Kidney (tissue), 14 donors: Measurements from ENCODE around the gene MAD1L1. TPM values are rescaled to one million over a fixed set of nuclear protein-coding genes. Genes with fewer than 3 reads are reported as not detected.

Source experiments
- DNase-seq, 5 donors: peaks; one replicate each; pipeline ENCODE4 v3.0.0-alpha.2; 2013 to 2020
- FAIRE-seq: peaks from 2 replicates; lab custom pipeline; 2012; peaks lifted over from hg19 to GRCh38; lab: Jason Lieb, UNC
- H3K27ac ChIP-seq, 2 donors: one replicate each; pipeline ENCODE4 v1.7.0; 2013; ENCODE audit warnings: low read depth in 2 of 2, low read length in 2 of 2, inconsistent platforms in 1 of 2
- H3K27me3 ChIP-seq: one replicate; pipeline ENCODE4 v1.7.1; 2013; ENCODE audit warnings: low read length, inconsistent platforms; ENCODE audit not compliant: control insufficient read depth, insufficient read depth
- H3K36me3 ChIP-seq, 3 donors: one replicate each; pipeline versions ENCODE4 v1.7.0 to v1.7.1; 2013; ENCODE audit warnings: low read length in 3 of 3, control low read depth in 1 of 3, inconsistent platforms in 1 of 3; ENCODE audit not compliant: insufficient read depth in 3 of 3, control insufficient read depth in 2 of 3
- H3K4me1 ChIP-seq, 3 donors: one replicate each; pipeline versions ENCODE4 v1.7.0 to v1.7.1; 2013; ENCODE audit warnings: low read length in 3 of 3, inconsistent platforms in 1 of 3, low read depth in 1 of 3; ENCODE audit not compliant: control insufficient read depth in 2 of 3, insufficient read depth in 2 of 3
- H3K4me3 ChIP-seq, 3 donors: one replicate each; pipeline versions ENCODE4 v1.7.0 to v1.8.1; 2013; ENCODE audit warnings: low read length in 3 of 3, control low read depth in 1 of 3, inconsistent platforms in 1 of 3
- H3K9ac ChIP-seq, 3 donors: one replicate each; pipeline versions ENCODE4 v1.7.0 to v1.7.1; 2013; ENCODE audit warnings: low read length in 3 of 3, control low read depth in 1 of 3, inconsistent platforms in 1 of 3
- H3K9me3 ChIP-seq, 3 donors: one replicate each; pipeline versions ENCODE4 v1.7.0 to v1.7.1; 2013; ENCODE audit warnings: low read length in 3 of 3, control low read depth in 1 of 3, inconsistent platforms in 1 of 3; ENCODE audit not compliant: control insufficient read depth in 2 of 3, insufficient read depth in 1 of 3
- CTCF ChIP-seq: IDR thresholded peaks from 3 replicates; pipeline ENCODE4 v1.5.1; 2012; ENCODE audit warnings: mild to moderate bottlenecking, moderate library complexity, borderline replicate concordance; ENCODE audit not compliant: insufficient read depth; ENCODE audit errors: extremely low read depth
- intact Hi-C: fragments of 100-400 bp; cut with DNase I; formaldehyde crosslinking; loops from one replicate; pipeline ENCODE4 v1.11.1; 2022
- polyA plus RNA-seq: library from polyadenylated mRNA; stranded (reverse); fragments of 350-450 nt; fragmentation: Illumina TruSeq; extraction: RNeasy Lipid Tissue Mini Kit (QIAGEN cat#74804); gene quantifications from one replicate; pipeline ENCODE4 v1.2.3, GENCODE V29; 2014; ENCODE audit warnings: low read depth, low replicate concordance; ENCODE audit not compliant: insufficient read depth
- total RNA-seq: library from RNA; stranded (reverse); fragmentation: NEBNext Ultra II Directional; extraction: Animal tissue kit (Norgen Biotek cat#: 25700); gene quantifications from one replicate; pipeline ENCODE4 v1.2.1, GENCODE V29; 2021
- donor health status: control.
- donor health status: control.
- donor health status: control.
- donor health status: control.
- donor health status: control.
- donor health status: DM: yes; HTN: yes; CAD: no.
- donor health status: Normal renal cell carcinoma (clear cell type).

MAD1L1 gene
- total and polyA plus RNA-seq, 2 donors from 2014 or later = 33.2 to 45.2 TPM

- Histone ChIP-seq H3K27ac (no peak overlapping the region), H3K36me3 (no peaks in the 10 kb centered on the region), H3K4me1 (no peaks in the 10 kb centered on the region), H3K9me3 (no peaks in the 10 kb centered on the region), H3K9ac (no peak overlapping the region), H3K27me3 (no peaks in the 10 kb centered on the region), H3K4me3 (no peak overlapping the region)
- TF ChIP-seq CTCF = no peak
- DNase-seq (no peak), FAIRE-seq (no peak)
- intact Hi-C loops = no loop called here
These were observed 141.9 kb downstream of the MAD1L1 start for GRCh38 chr7:2090526-2091520.

DNA sequence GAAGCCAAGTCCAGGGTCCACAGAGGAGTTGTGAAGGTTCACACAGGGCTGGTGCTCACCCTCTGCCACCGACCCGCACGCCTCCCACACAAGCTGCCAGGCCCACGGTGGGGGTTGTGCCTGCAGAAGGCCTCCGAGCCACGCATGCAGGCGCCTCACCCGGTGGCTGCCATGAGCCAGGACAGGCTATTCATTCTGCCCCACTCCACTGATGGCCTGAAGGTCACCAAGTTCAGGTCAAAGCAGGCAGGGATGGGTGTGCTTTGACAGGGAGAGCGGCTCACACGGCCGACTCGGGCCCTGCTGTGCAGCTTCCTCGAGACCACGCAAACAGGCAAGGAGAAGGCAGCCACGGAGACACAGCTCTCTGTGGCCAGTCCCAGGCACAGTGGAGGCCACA, 143.9 kb downstream of the MAD1L1 start:
- Histone ChIP-seq H3K9ac (no peak overlapping the region), H3K4me3 (no peak overlapping the region), H3K27ac (no peak overlapping the region), H3K36me3 (no peaks in the 10 kb centered on the region), H3K27me3 (no peaks in the 10 kb centered on the region), H3K4me1 (no peaks in the 10 kb centered on the region), H3K9me3 (no peaks in the 10 kb centered on the region)
- no peak for TF ChIP-seq CTCF
- intact Hi-C loops = no loop called here
- DNase-seq = no peak
- no peak for FAIRE-seq

DNA sequence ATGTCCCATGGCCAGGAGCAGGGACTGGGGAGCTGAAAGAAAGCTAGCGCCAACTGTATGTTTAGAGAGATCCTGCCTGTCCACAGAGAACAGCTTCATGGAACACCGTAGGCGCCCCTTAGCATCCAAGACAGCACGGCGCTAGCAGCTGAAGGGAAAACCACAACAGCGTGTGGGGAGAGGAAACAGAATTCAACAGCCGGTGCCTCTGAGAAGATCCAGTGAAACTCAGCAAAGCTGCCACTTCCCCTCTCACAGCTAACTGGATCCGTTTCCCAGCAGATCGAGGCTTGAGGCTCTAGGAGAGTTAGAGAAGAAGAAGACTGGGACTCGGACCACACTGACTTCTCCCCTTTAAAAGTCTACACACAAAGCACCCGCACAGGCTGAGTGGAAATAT, 145.0 kb downstream of the MAD1L1 start:
- Histone ChIP-seq H3K27ac (no peak overlapping the region), H3K36me3 (no peaks in the 10 kb centered on the region), H3K4me1 (no peaks in the 10 kb centered on the region), H3K27me3 (no peaks in the 10 kb centered on the region), H3K9me3 (no peaks in the 10 kb centered on the region), H3K9ac (no peak overlapping the region), H3K4me3 (no peak overlapping the region)
- FAIRE-seq (no peak), DNase-seq (no peak)
- intact Hi-C loops = no loop called here
- TF ChIP-seq CTCF = no peak
